HepG2 (cell line): Measurements from ENCODE around the gene SLC39A2. TPM values are rescaled to one million over a fixed set of nuclear protein-coding genes. Genes with fewer than 3 reads are reported as not detected.

ENCODE experiments used
- ATAC-seq: fragments of 200-7000 bp; cut with Tn5 transposase; 3 replicates; pipeline ENCODE4 v1.9.1; 2020; ENCODE audit warnings: mild to moderate bottlenecking, moderate library complexity
- BruUV-seq: library from RNA; stranded (reverse); fragments of 400-500 nt; replicated peaks from 2 replicates; lab custom pipeline; 2021; lab: Mats Ljungman, UMichigan
- CTCF ChIA-PET: fragments of 300-600 bp; formaldehyde crosslinking; extraction: SDS; loops from one replicate; lab custom pipeline; 2021; ENCODE audit warnings: low total read pairs, inconsistent platforms, low intra/inter-chr PET ratio; lab: Yijun Ruan, JAX
- POLR2A ChIA-PET: fragments of 350-600 bp; sonication (Branson Sonifier 250); formaldehyde crosslinking; loops from one replicate; lab custom pipeline; 2020; ENCODE audit warnings: antibody characterized with exemption, inconsistent platforms; lab: Yijun Ruan, JAX
- DNase-seq: peaks from one replicate; pipeline ENCODE4 v3.0.0-alpha.2; 2015; ENCODE audit warnings: low spot score
- FAIRE-seq: peaks from 3 replicates; lab custom pipeline; 2011; peaks lifted over from hg19 to GRCh38; lab: Jason Lieb, UNC
- H2AFZ ChIP-seq: one replicate; pipeline ENCODE4 v1.6.1; 2011; ENCODE audit warnings: low read length, inconsistent platforms
- H3K27ac ChIP-seq: fragments of 300-600 bp; 3 replicates; pipeline ENCODE4 v1.8.0; 2011; ENCODE audit warnings: mixed run types, mild to moderate bottlenecking, mixed read lengths, low read length, inconsistent platforms; ENCODE audit not compliant: insufficient read depth; ENCODE audit errors: extremely low read length
- H3K27me3 ChIP-seq, 2 experiments: fragments of 200-600 bp in 1 of 2; 2 replicates in 1 of 2; 3 replicates in 1 of 2; pipeline versions ENCODE4 v1.6.0 to v1.8.0; 2011; ENCODE audit warnings: low read length in 2 of 2, mild to moderate bottlenecking in 2 of 2, moderate library complexity in 2 of 2, inconsistent platforms in 1 of 2; ENCODE audit not compliant: insufficient read depth in 2 of 2, control insufficient read depth in 1 of 2
- H3K36me3 ChIP-seq, 2 experiments: fragments of 200-600 bp in 1 of 2; replicated peaks in 1 of 2; 2 replicates in 1 of 2; 3 replicates in 1 of 2; pipeline versions ENCODE4 v1.5.1 to v1.8.0; 2011; ENCODE audit warnings: low read length in 2 of 2, inconsistent platforms in 1 of 2; ENCODE audit not compliant: insufficient read depth in 2 of 2, control insufficient read depth in 1 of 2
- H3K4me1 ChIP-seq: 2 replicates; pipeline ENCODE4 v1.5.1; 2012; ENCODE audit warnings: low read length, inconsistent platforms; ENCODE audit not compliant: insufficient read depth
- H3K4me2 ChIP-seq: 2 replicates; pipeline ENCODE4 v1.6.0; 2011; ENCODE audit warnings: low read depth, low read length, inconsistent platforms
- H3K4me3 ChIP-seq, 3 experiments: fragments of 200-600 bp in 1 of 3; sonication (generic), shearing (Covaris generic) in 1 of 3; replicated peaks in 1 of 3; 2 replicates each; pipeline ENCODE4 v1.5.1; 2011 to 2016; ENCODE audit warnings: low read length in 3 of 3, inconsistent platforms in 2 of 3, low read depth in 2 of 3, mild to moderate bottlenecking in 2 of 3, control low read depth in 1 of 3, mixed read lengths in 1 of 3; ENCODE audit not compliant: insufficient read depth in 1 of 3
- H3K79me2 ChIP-seq: one replicate; pipeline ENCODE4 v1.6.1; 2011; ENCODE audit warnings: low read length, inconsistent platforms; ENCODE audit not compliant: insufficient read depth
- H3K9ac ChIP-seq: 2 replicates; pipeline ENCODE4 v1.6.0; 2011; ENCODE audit warnings: mild to moderate bottlenecking, low read depth, low read length, inconsistent platforms; ENCODE audit not compliant: insufficient read depth
- H3K9me3 ChIP-seq: 2 replicates; pipeline ENCODE4 v1.5.1; 2012; ENCODE audit warnings: mild to moderate bottlenecking, low read length
- H4K20me1 ChIP-seq: 2 replicates; pipeline ENCODE4 v1.6.0; 2011; ENCODE audit warnings: inconsistent platforms, mild to moderate bottlenecking, low read length, moderate library complexity; ENCODE audit not compliant: insufficient read depth
- HES4 ChIP-seq: sonication (generic); formaldehyde crosslinking; IDR thresholded peaks from 2 replicates; pipeline ENCODE4 v1.9.0; 2021; ENCODE audit warnings: mild to moderate bottlenecking, missing genetic modification reagents, borderline replicate concordance
- NR2F2 ChIP-seq: IDR thresholded peaks from 2 replicates; pipeline ENCODE4 v1.6.1; 2012; ENCODE audit warnings: low read depth, inconsistent platforms, borderline replicate concordance
- SMARCE1 ChIP-seq: fragments of 450-650 bp; IDR thresholded peaks from 2 replicates; pipeline ENCODE4 v1.6.1; 2017; ENCODE audit warnings: borderline replicate concordance
- TSC22D2 ChIP-seq: sonication (generic); formaldehyde crosslinking; IDR thresholded peaks from 2 replicates; pipeline ENCODE4 v1.5.1; 2020; ENCODE audit warnings: missing genetic modification reagents, mild to moderate bottlenecking, borderline replicate concordance
- ZFP36L2 ChIP-seq: sonication (generic); formaldehyde crosslinking; IDR thresholded peaks from 2 replicates; pipeline ENCODE4 v1.4.0; 2020; ENCODE audit warnings: missing genetic modification reagents
- ZKSCAN8 ChIP-seq: IDR thresholded peaks from 2 replicates; pipeline ENCODE4 v1.6.1; 2016; ENCODE audit warnings: borderline replicate concordance, missing genetic modification reagents, missing compliant biosample characterization
- ZNF205 ChIP-seq: IDR thresholded peaks from 2 replicates; pipeline ENCODE4 v1.6.1; 2018; ENCODE audit warnings: missing biosample characterization, missing genetic modification reagents
- ZNF260 ChIP-seq: sonication (generic); formaldehyde crosslinking; IDR thresholded peaks from 2 replicates; pipeline ENCODE4 v1.4.0; 2020; ENCODE audit warnings: missing genetic modification reagents, low read depth, mild to moderate bottlenecking, borderline replicate concordance
- ZNF530 ChIP-seq: sonication (generic); formaldehyde crosslinking; IDR thresholded peaks from 2 replicates; pipeline ENCODE4 v1.5.0; 2020; ENCODE audit warnings: low read depth, mild to moderate bottlenecking, missing genetic modification reagents
- ZNF713 ChIP-seq: sonication (generic); formaldehyde crosslinking; IDR thresholded peaks from 2 replicates; pipeline ENCODE4 v1.4.0; 2020; ENCODE audit warnings: mild to moderate bottlenecking, missing genetic modification reagents
- ZNF782 ChIP-seq: sonication (generic); formaldehyde crosslinking; IDR thresholded peaks from 2 replicates; pipeline ENCODE4 v1.4.0; 2020; ENCODE audit warnings: missing genetic modification reagents, mild to moderate bottlenecking, borderline replicate concordance
- ZNF839 ChIP-seq: sonication (generic); formaldehyde crosslinking; IDR thresholded peaks from 2 replicates; pipeline ENCODE4 v1.4.0; 2020; ENCODE audit warnings: missing genetic modification reagents, mild to moderate bottlenecking, borderline replicate concordance
- ZSCAN12 ChIP-seq: sonication (generic); formaldehyde crosslinking; IDR thresholded peaks from 2 replicates; pipeline ENCODE4 v1.9.0; 2021; ENCODE audit warnings: mild to moderate bottlenecking, missing genetic modification reagents
- WGBS: methylation state at CpG from one replicate; pipeline ENCODE4 v1.1.6; 2017; ENCODE audit warnings: low lambda C conversion rate; 5-methylcytosine and 5-hydroxymethylcytosine counted together
- in situ Hi-C: cut with HindIII; loops from 2 replicates; pipeline ENCODE4 v1.10.0; 2017; ENCODE audit warnings: low pct_unique_long_range_greater_than_20kb; ENCODE audit not compliant: extremely low pct_ligation_motif_present
- intact Hi-C: fragments of 100-400 bp; cut with micrococcal nuclease; formaldehyde crosslinking; loops from one replicate; pipeline ENCODE4 v1.10.0; 2022; ENCODE audit not compliant: unreplicated experiment
- polyA plus RNA-seq, 8 experiments: library from polyadenylated mRNA; depleted of rRNA in 3 of 8; stranded (reverse) in 7 of 8; unstranded in 1 of 8; fragments of >200 nt; fragmentation: Illumina TruSeq in 4 of 8; extraction: Trizol in 4 of 8; gene quantifications; 2 replicates each; pipeline versions ENCODE4 v1.2.1 to v1.2.3, GENCODE V29; 2011 to 2016; ENCODE audit warnings: low read depth in 4 of 8, missing spikeins in 1 of 8, mixed read lengths in 1 of 8; ENCODE audit not compliant: insufficient read depth in 1 of 8
- total RNA-seq, 5 experiments: library from RNA; depleted of rRNA; stranded (reverse); fragments of >200 nt; fragmentation: Illumina TruSeq; extraction: Trizol; gene quantifications; 2 replicates each; pipeline ENCODE4 v1.2.3, GENCODE V29; 2016; ENCODE audit warnings: low read depth in 1 of 5
- TF ChIP-seq, protein P1 (sequence below): sonication (generic); formaldehyde crosslinking; conservative IDR thresholded peaks from 2 replicates; pipeline ENCODE4 v1.4.0; 2020; ENCODE audit warnings: missing genetic modification reagents

SLC39A2 gene
- total and polyA plus RNA-seq, 2 of the 13 experiments (the other 11 are each of a cell fraction or from before 2014, with no cell fraction given), result 0.08 to 0.11 TPM

- no peaks in the 10 kb centered on the region for H3K27me3 ChIP-seq
- TF ChIP-seq TSC22D2 (CRISPR knock-in tag) (no peak), ZNF530 (no peak), ZSCAN12 (CRISPR knock-in tag) (no peak), SMARCE1 (no peak), ZFP36L2 (CRISPR knock-in tag) (no peak), ZNF839 (CRISPR knock-in tag) (no peak), NR2F2 (no peak), ZNF782 (CRISPR knock-in tag) (no peak), ZNF260 (no peak), HES4 (CRISPR knock-in tag) (no peak), ZKSCAN8 (CRISPR knock-in tag) (no peak), ZNF205 (no peak), ZNF713 (no peak)
- TF ChIP-seq, protein P1, sequence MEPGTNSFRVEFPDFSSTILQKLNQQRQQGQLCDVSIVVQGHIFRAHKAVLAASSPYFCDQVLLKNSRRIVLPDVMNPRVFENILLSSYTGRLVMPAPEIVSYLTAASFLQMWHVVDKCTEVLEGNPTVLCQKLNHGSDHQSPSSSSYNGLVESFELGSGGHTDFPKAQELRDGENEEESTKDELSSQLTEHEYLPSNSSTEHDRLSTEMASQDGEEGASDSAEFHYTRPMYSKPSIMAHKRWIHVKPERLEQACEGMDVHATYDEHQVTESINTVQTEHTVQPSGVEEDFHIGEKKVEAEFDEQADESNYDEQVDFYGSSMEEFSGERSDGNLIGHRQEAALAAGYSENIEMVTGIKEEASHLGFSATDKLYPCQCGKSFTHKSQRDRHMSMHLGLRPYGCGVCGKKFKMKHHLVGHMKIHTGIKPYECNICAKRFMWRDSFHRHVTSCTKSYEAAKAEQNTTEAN (CRISPR knock-in tag), result no peak
- TF ChIP-seq, all 625 proteins: peak for 0
- no TSS peak for BruUV-seq
- no peak overlapping the region for H2AFZ ChIP-seq
- in situ Hi-C loops (loop anchor here (5.0 kb wide), 1 partner anchor 83 kb away; the partner anchor contains the start of gene TMEM253), intact Hi-C loops (no loop called here)
- H3K9ac ChIP-seq, result no peak overlapping the region
- peaks cover 13% of the 10 kb centered on the region for H3K79me2 ChIP-seq
- DNase-seq, result no peak
- H3K36me3 ChIP-seq, result peaks cover 35 to 51% of the 10 kb centered on the region in 2 experiments
- no peaks in the 10 kb centered on the region for H4K20me1 ChIP-seq
- POLR2A ChIA-PET, result interaction anchor here (1.2 kb wide), 1 partner anchor 52 kb away, joined by 3 read pairs; no protein-coding TSS in a partner anchor
- H3K4me3 ChIP-seq, result no peak overlapping the region
- no peak overlapping the region for H3K27ac ChIP-seq
- FAIRE-seq, result no peak
- H3K4me1 ChIP-seq, result peaks cover 41% of the 10 kb centered on the region
- H3K9me3 ChIP-seq, result no peaks in the 10 kb centered on the region
- no peak overlapping the region for H3K4me2 ChIP-seq
- 88% methylated on average over 1 of the region's 1 CpG for WGBS
- CTCF ChIA-PET, result interaction anchor here (1.2 kb wide), 1 partner anchor 21 kb away, joined by 5 read pairs; no protein-coding TSS in a partner anchor
- ATAC-seq, result no peak
Observed at GRCh38 chr14:21019366-21019765, 20.3 kb downstream of the SLC39A2 start.
